ENCODE data around the gene MAPK10. TPM values are rescaled to one million over a fixed set of nuclear protein-coding genes. Genes with fewer than 3 reads are reported as not detected.

Gene MAPK10
- total and polyA plus RNA-seq, 4 donors = 0.82 to 3.6 (median 2.3) TPM

GRCh38 chr4:85946821-85947220, 413.0 kb downstream of the MAPK10 start:
- H3K9me3 ChIP-seq (ENCODE audit: control insufficient read depth in 4 of 4, low read length in 3 of 4) = no peaks in the 10 kb centered on the region

GRCh38 chr4:85942107-85942506, 417.7 kb downstream of the MAPK10 start:
- Histone ChIP-seq H3K36me3 (ENCODE audit: control insufficient read depth in 4 of 4, insufficient read depth in 3 of 4, low read depth in 1 of 4, low read length in 3 of 4) (no peaks in the 10 kb centered on the region), H3K4me3 (ENCODE audit: low read depth in 1 of 3, low read length in 3 of 3) (no peak overlapping the region), H3K4me1 (ENCODE audit: control insufficient read depth in 4 of 4, insufficient read depth in 4 of 4, low read length in 3 of 4) (peaks cover 6 to 29% (median 23%) of the 10 kb centered on the region in 4 donors), H3K27me3 (ENCODE audit: control insufficient read depth in 4 of 4, insufficient read depth in 4 of 4, low read length in 3 of 4) (no peaks in the 10 kb centered on the region), H3K27ac (ENCODE audit: low read depth in 1 of 2, low read length in 2 of 2) (no peak overlapping the region), H3K9ac (ENCODE audit: low read depth in 1 of 2, low read length in 2 of 2) (no peak overlapping the region), H3K9me3 (ENCODE audit: control insufficient read depth in 4 of 4, low read length in 3 of 4) (no peaks in the 10 kb centered on the region)
- WGBS = 78% methylated on average over 5 of the region's 5 CpGs
- DNase-seq (ENCODE audit: low spot score) = no peak
- TF ChIP-seq HNF4A (conservative IDR thresholded peaks at IDR 0.05) (no peak), MAX (IDR thresholded peaks at IDR 0.05) (no peak), HNF4G (IDR thresholded peaks at IDR 0.05) (no peak), GABPA (IDR thresholded peaks at IDR 0.05 in 1 of 2, conservative IDR thresholded peaks at IDR 0.05 in 1 of 2) (no peak), YY1 (IDR thresholded peaks at IDR 0.05) (no peak), TAF1 (conservative IDR thresholded peaks at IDR 0.05) (no peak), REST (IDR thresholded peaks at IDR 0.05) (no peak), RXRA (IDR thresholded peaks at IDR 0.05) (no peak), SP1 (IDR thresholded peaks at IDR 0.05) (no peak), EGR1 (IDR thresholded peaks at IDR 0.05; ENCODE audit: low read depth in 2 of 2) (no peak), NR2F2 (IDR thresholded peaks at IDR 0.05) (no peak)

More at GRCh38 chr4:85946821-85947220, 413.0 kb downstream of the MAPK10 start:
- peaks cover 0 to 4% (median 0%) of the 10 kb centered on the region in 4 donors for H3K36me3 ChIP-seq (ENCODE audit: control insufficient read depth in 4 of 4, insufficient read depth in 3 of 4, low read depth in 1 of 4, low read length in 3 of 4)
- H3K27me3 ChIP-seq (ENCODE audit: control insufficient read depth in 4 of 4, insufficient read depth in 4 of 4, low read length in 3 of 4) = no peaks in the 10 kb centered on the region
- H3K4me1 ChIP-seq (ENCODE audit: control insufficient read depth in 4 of 4, insufficient read depth in 4 of 4, low read length in 3 of 4) = no peaks in the 10 kb centered on the region
- no peak overlapping the region for H3K4me3 ChIP-seq (ENCODE audit: low read depth in 1 of 3, low read length in 3 of 3)
- H3K27ac ChIP-seq (ENCODE audit: low read depth in 1 of 2, low read length in 2 of 2) = no peak overlapping the region
- DNase-seq (ENCODE audit: low spot score) = no peak
- TF ChIP-seq TAF1 (conservative IDR thresholded peaks at IDR 0.05) (no peak), EGR1 (IDR thresholded peaks at IDR 0.05; ENCODE audit: low read depth in 2 of 2) (no peak), HNF4A (conservative IDR thresholded peaks at IDR 0.05) (no peak), FOXA1 (IDR thresholded peaks at IDR 0.05) (no peak), RXRA (IDR thresholded peaks at IDR 0.05) (no peak), SP1 (IDR thresholded peaks at IDR 0.05) (no peak), ATF3 (IDR thresholded peaks at IDR 0.05) (no peak), GABPA (IDR thresholded peaks at IDR 0.05 in 1 of 2, conservative IDR thresholded peaks at IDR 0.05 in 1 of 2) (no peak), CTCF (IDR thresholded peaks at IDR 0.05; ENCODE audit: low read depth, low read length, missing input control) (no peak), JUND (IDR thresholded peaks at IDR 0.05) (no peak), REST (IDR thresholded peaks at IDR 0.05) (no peak)
- no peak overlapping the region for H3K9ac ChIP-seq (ENCODE audit: low read depth in 1 of 2, low read length in 2 of 2)

Measured in liver (tissue), 9 donors.